SK-N-MC (cell line): ENCODE results near the gene RFX2.

Source experiments
- EZH2 ChIP-seq: fragments of 200-600 bp; sonication (generic); IDR thresholded peaks from one replicate; pipeline ENCODE4 v1.6.1; 2017; ENCODE audit warnings: antibody characterized with exemption
- POLR2AphosphoS5 ChIP-seq: IDR thresholded peaks from 2 replicates; pipeline ENCODE4 v1.6.1; 2012; ENCODE audit warnings: mild to moderate bottlenecking, low read depth, low read length, borderline replicate concordance

DNA sequence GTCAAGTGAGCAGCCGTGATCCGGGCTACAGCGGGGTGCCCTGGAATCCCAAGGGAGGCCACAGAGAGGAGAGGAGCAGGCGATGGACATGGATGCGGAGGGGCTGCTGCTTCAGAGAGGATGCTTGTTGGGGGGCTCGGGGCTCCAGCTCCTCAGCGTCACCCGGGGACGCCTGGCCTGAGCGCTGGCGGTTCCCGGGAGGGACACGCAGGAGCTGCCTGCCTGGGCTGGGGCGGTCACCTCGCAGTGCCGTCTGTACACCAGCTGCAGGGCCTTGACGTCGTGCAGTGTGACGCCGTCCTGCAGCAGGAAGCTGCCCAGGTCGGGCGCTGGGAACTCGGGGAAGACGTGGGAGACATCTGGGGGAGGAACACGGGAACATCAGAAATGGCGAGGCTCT lies 102.4 kb downstream of the RFX2 start:
- TF ChIP-seq POLR2AphosphoS5 (no peak), EZH2 (no peak)
